CD4-positive, CD25-positive, alpha-beta regulatory T cell (primary cell): ENCODE results near the gene SF3A1. TPM values are rescaled to one million over a fixed set of nuclear protein-coding genes. Genes with fewer than 3 reads are reported as not detected.

Source experiments
- ATAC-seq, 2 donors: fragments of 150-1000 bp; cut with Tn5 transposase; one replicate each; pipeline ENCODE4 v1.10.0; 2021; ENCODE audit warnings: low read depth in 2 of 2, moderate number of reproducible peaks in 2 of 2, moderate library complexity in 1 of 2
- DNase-seq, 3 donors: peaks; one replicate each; pipeline versions ENCODE4 v3.0.0 to v3.0.0-alpha.2; 2012 to 2022; ENCODE audit warnings: mixed read lengths in 1 of 3
- H3K27ac ChIP-seq: one replicate; pipeline ENCODE4 v1.7.0; 2013; ENCODE audit warnings: mild to moderate bottlenecking, low read length; ENCODE audit not compliant: insufficient read depth, poor library complexity, severe bottlenecking
- H3K27me3 ChIP-seq: one replicate; pipeline ENCODE4 v1.7.0; 2013; ENCODE audit warnings: low read length; ENCODE audit not compliant: control insufficient read depth, insufficient read depth
- H3K36me3 ChIP-seq: one replicate; pipeline ENCODE4 v1.7.0; 2013; ENCODE audit warnings: mild to moderate bottlenecking, low read length, moderate library complexity; ENCODE audit not compliant: control insufficient read depth, insufficient read depth
- H3K4me1 ChIP-seq: 2 replicates; pipeline ENCODE4 v1.7.0; 2013; ENCODE audit warnings: mild to moderate bottlenecking, low read length; ENCODE audit not compliant: insufficient read depth, control insufficient read depth, poor library complexity, severe bottlenecking
- H3K4me3 ChIP-seq: one replicate; pipeline ENCODE4 v1.7.0; 2013; ENCODE audit warnings: low read depth, mild to moderate bottlenecking, low read length, moderate library complexity
- H3K9me3 ChIP-seq, 2 experiments: 1 replicate in 1 of 2; 2 replicates in 1 of 2; pipeline ENCODE4 v1.7.0; 2013; ENCODE audit warnings: low read length in 2 of 2, mild to moderate bottlenecking in 1 of 2, moderate library complexity in 1 of 2; ENCODE audit not compliant: control insufficient read depth in 2 of 2
- H3K27ac Mint-ChIP-seq, 3 donors: one replicate each; pipeline ENCODE4 v1.8.0; 2020 to 2022; ENCODE audit warnings: mild to moderate bottlenecking in 3 of 3, mixed read lengths in 3 of 3, moderate library complexity in 2 of 3
- H3K27me3 Mint-ChIP-seq: one replicate; pipeline ENCODE4 v1.8.0; 2022; ENCODE audit warnings: mild to moderate bottlenecking, mixed read lengths
- H3K36me3 Mint-ChIP-seq: one replicate; pipeline ENCODE4 v1.8.0; 2020; ENCODE audit warnings: mixed read lengths
- H3K4me1 Mint-ChIP-seq, 4 donors: one replicate each; pipeline ENCODE4 v1.8.0; 2020 to 2022; ENCODE audit warnings: mixed read lengths in 4 of 4, mild to moderate bottlenecking in 1 of 4
- H3K4me3 Mint-ChIP-seq, 4 donors: one replicate each; pipeline ENCODE4 v1.8.0; 2020 to 2022; ENCODE audit warnings: mild to moderate bottlenecking in 4 of 4, mixed read lengths in 4 of 4, moderate library complexity in 3 of 4
- H3K9me3 Mint-ChIP-seq, 7 donors: one replicate each; pipeline ENCODE4 v1.8.0; 2020 to 2022; ENCODE audit warnings: mixed read lengths in 7 of 7, mild to moderate bottlenecking in 3 of 7, moderate library complexity in 2 of 7
- polyA plus RNA-seq, 4 donors: library from polyadenylated mRNA; unstranded; fragments of 300-500 nt; fragmentation: Illumina TruSeq; gene quantifications; one replicate each; pipeline ENCODE4 v1.2.3, GENCODE V29; 2021
- total RNA-seq: library from RNA; stranded (reverse); gene quantifications from one replicate; pipeline ENCODE4 v1.2.3, GENCODE V29; 2022

Gene SF3A1
- total and polyA plus RNA-seq, 5 donors from 2014 or later, result 66.6 to 389 (median 77.9) TPM

DNA sequence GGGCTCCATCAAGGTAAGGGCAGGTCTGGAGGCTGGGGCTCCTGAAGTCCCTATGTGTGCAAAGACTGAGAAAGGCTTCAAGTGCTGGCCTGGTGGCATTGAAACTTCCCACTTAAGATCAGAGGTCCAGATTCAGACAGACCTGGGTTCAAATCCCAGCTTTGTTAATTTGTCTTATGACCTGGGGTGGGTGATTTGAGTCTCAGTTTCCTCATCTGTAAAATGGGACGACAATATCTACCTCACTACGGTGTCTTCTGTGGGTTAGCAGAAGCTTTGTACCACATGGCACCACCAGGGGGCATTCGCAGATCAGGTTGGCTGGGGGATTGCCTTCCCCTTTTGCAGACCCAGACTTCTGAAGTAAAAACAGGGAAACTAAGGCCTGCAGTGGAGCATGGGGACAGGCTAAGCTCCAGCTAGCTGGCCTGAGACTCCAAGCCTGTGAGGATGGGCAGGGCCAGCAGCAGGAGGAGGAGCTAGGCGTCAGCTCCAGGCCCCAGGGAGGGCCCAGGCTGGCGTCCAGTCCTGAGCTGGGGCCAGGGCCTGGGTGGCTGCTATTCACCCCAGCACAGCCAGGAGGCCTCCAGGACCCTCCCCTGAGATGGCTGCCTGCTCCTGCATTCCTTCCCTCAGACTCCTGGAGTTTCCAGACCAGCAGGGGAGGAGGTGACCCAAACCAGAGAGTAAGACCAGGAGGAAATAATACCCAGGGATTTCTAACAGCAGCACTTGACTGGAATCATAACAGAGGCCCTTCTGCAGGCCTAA is 68.9 kb downstream of the SF3A1 start:
- H3K27ac ChIP-seq, result peak overlapping the region; percentile 76
- H3K9me3 ChIP-seq, result no peaks in the 10 kb centered on the region
- H3K4me3 Mint-ChIP-seq, result peak overlapping the region; percentile 85 to 96 (median 92)

DNA sequence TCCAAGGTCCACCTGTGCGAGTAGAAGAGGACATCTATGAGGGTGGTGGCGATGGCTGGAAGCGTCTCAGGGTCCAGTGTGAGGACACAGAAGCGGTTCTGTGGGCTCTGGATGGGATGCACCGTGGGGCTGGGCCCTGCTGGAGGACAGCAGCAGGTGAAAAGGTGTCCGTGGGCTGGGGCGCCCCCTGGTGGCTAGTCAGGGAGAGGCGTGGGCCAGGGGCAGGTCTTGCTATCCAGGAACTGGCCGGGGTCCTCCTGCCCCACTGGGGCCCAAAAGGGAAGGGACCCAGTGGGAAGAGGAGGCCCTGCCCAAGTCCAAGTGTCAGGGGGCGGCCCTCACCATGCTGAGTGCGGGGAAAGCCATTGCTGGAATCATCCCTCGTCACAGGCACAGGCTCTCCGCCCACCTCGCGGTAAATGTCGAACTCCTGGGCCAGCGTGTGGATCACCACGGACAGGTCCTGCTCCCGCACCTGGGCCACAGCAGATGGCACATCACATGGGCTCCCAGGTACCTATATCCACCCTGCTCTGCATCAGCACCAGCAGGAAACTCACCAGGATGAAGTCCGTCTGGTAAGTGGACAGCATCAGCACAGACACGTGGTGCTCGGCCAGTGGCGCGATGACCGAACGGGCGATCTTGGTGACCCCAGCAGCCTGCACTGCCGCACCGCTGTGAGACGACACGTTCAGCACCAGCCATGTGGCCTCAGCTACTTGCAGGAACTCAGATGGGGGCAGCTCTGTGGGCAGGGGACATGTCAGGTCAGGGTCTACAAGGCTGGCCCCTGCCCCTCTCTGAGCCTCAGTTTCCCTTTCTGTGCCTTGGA is 69.7 kb downstream of the SF3A1 start:
- H3K27me3 ChIP-seq, result no peaks in the 10 kb centered on the region
- peak; percentile 78 to 83 (median 83) for DNase-seq
- Mint-ChIP-seq H3K4me3 (peak overlapping the region in 3 of 4 donors; percentile 4 to 96 (median 93)), H3K27ac (peak overlapping the region in 2 of 3 donors; percentile 38 to 93), H3K27me3 (no peaks in the 10 kb centered on the region), H3K4me1 (peaks cover 8 to 45% (median 19%) of the 10 kb centered on the region in 4 donors), H3K9me3 (no peaks in the 10 kb centered on the region), H3K36me3 (peaks cover 3% of the 10 kb centered on the region)
- no peak overlapping the region for H3K27ac ChIP-seq
- no peak overlapping the region for H3K4me3 ChIP-seq
- no peaks in the 10 kb centered on the region for H3K9me3 ChIP-seq
- peak; percentile 20 to 26 for ATAC-seq
- no peaks in the 10 kb centered on the region for H3K36me3 ChIP-seq
- H3K4me1 ChIP-seq, result peaks cover 49% of the 10 kb centered on the region

More for the DNA sequence above, 68.9 kb downstream of the SF3A1 start:
- peaks cover 8 to 44% (median 20%) of the 10 kb centered on the region in 4 donors for H3K4me1 Mint-ChIP-seq
- no peaks in the 10 kb centered on the region for H3K9me3 Mint-ChIP-seq
- H3K27me3 ChIP-seq, result no peaks in the 10 kb centered on the region
- peaks cover 7% of the 10 kb centered on the region for H3K36me3 ChIP-seq
- H3K4me1 ChIP-seq, result peaks cover 45% of the 10 kb centered on the region
- peak overlapping the region; percentile 59 for H3K4me3 ChIP-seq
- peak; percentile 45 to 48 for ATAC-seq
- peak overlapping the region; percentile 38 to 95 (median 88) for H3K27ac Mint-ChIP-seq
- DNase-seq, result peak; percentile 73 to 93 (median 87)
- peaks cover 4% of the 10 kb centered on the region for H3K36me3 Mint-ChIP-seq
- H3K27me3 Mint-ChIP-seq, result no peaks in the 10 kb centered on the region

DNA sequence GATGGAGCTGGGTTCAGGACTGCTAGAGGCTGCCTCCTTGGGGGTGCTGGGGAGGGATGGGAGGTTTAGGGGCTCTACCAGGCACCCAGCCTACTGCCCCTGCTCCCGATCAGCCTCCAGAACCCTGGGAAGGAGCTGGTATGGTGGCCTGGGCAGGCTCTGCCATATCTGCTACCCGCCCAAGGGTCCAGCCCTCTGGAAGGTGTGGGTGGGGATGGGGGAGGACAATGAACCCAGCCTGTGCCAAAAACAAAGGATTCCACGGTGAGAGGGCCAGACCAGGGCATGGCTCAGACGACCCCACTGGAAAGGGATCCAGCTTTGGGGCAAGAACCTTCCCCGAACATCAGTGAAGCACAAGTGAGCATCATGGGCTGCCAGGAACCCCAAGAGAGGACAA is 70.4 kb downstream of the SF3A1 start:
- H3K4me1 ChIP-seq, result peaks cover 45% of the 10 kb centered on the region
- Mint-ChIP-seq H3K9me3 (no peaks in the 10 kb centered on the region), H3K27me3 (no peaks in the 10 kb centered on the region), H3K4me3 (peak overlapping the region in 2 of 4 donors; percentile 41 to 96), H3K4me1 (peaks cover 8 to 40% (median 17%) of the 10 kb centered on the region in 4 donors), H3K27ac (peak overlapping the region in 1 of 3 donors; percentile 93), H3K36me3 (peaks cover 3% of the 10 kb centered on the region)
- ATAC-seq (no peak), DNase-seq (no peak)
- H3K9me3 ChIP-seq, result no peaks in the 10 kb centered on the region
- no peak overlapping the region for H3K27ac ChIP-seq
- no peak overlapping the region for H3K4me3 ChIP-seq
- no peaks in the 10 kb centered on the region for H3K36me3 ChIP-seq
- H3K27me3 ChIP-seq, result no peaks in the 10 kb centered on the region

DNA sequence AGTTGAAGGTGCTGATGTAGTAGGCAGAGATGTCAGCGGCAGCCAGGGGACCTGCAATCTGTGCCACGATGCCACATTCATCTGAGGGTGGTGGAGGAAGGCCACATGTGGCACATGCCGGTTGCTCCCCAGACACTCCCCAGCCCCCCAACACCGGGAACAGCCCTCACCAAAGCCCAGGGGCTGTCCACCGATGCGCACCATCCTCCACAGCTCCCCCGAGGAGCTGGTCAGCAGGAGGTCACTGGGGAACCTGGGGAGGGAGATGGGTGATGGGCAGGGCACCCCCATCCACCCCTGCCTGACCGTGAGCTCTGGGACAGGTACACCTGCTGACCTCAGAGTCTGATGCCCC is 70.9 kb downstream of the SF3A1 start:
- Mint-ChIP-seq H3K27me3 (no peaks in the 10 kb centered on the region), H3K27ac (no peak overlapping the region)
- peaks cover 44% of the 10 kb centered on the region for H3K4me1 ChIP-seq

DNA sequence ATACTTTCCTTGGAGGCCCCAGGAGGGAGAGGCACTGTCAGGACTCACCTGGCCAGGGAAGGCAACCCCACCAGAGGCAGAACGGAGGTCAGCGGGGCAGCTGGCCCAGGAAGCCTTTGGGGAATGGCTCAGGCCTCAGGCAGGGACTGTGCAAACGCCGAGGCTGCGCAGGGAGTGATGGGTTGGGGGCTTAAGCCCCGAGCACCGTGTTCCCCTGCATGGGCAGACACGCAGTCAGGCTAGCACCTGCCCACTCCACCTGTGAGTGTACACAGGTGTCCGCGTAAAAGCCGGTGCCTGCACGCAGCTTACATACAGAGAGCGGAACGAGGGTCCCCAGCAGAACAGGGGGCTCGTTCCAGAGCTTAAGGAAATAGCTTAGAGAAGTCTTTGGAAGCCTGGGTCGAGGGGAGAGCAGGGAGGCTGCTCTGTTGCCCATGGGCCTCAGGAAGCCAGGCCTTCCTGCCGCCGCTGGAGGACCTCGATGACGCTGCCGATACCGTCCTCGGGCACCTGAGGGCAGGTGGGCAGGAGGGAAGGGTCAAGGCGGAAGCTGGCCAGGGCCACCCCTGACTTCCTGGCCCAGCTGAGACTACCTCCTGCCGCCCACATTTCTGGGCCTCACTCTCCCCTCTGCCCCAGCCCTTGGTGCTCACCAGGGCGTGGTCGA is 71.4 kb downstream of the SF3A1 start:
- H3K27me3 Mint-ChIP-seq, result no peaks in the 10 kb centered on the region
- no peak for DNase-seq
- Histone ChIP-seq H3K4me1 (peaks cover 39% of the 10 kb centered on the region), H3K36me3 (no peaks in the 10 kb centered on the region), H3K4me3 (no peak overlapping the region), H3K9me3 (no peaks in the 10 kb centered on the region), H3K27ac (no peak overlapping the region), H3K27me3 (no peaks in the 10 kb centered on the region)
- peaks cover 3% of the 10 kb centered on the region for H3K36me3 Mint-ChIP-seq
- H3K27ac Mint-ChIP-seq, result no peak overlapping the region
- H3K4me1 Mint-ChIP-seq, result peaks cover 8 to 34% (median 16%) of the 10 kb centered on the region in 4 donors
- no peak for ATAC-seq
- peak overlapping the region in 1 of 4 donors; percentile 31 for H3K4me3 Mint-ChIP-seq
- no peaks in the 10 kb centered on the region for H3K9me3 Mint-ChIP-seq

More for the DNA sequence above, 70.9 kb downstream of the SF3A1 start:
- no peak overlapping the region for H3K27ac ChIP-seq
- H3K27me3 ChIP-seq, result no peaks in the 10 kb centered on the region
- DNase-seq (no peak), ATAC-seq (no peak)
- no peak overlapping the region for H3K4me3 ChIP-seq
- H3K9me3 ChIP-seq, result no peaks in the 10 kb centered on the region
- H3K4me1 Mint-ChIP-seq, result peaks cover 8 to 39% (median 17%) of the 10 kb centered on the region in 4 donors
- no peak overlapping the region for H3K4me3 Mint-ChIP-seq
- no peaks in the 10 kb centered on the region for H3K36me3 ChIP-seq
- no peaks in the 10 kb centered on the region for H3K9me3 Mint-ChIP-seq
- H3K36me3 Mint-ChIP-seq, result peaks cover 3% of the 10 kb centered on the region

DNA sequence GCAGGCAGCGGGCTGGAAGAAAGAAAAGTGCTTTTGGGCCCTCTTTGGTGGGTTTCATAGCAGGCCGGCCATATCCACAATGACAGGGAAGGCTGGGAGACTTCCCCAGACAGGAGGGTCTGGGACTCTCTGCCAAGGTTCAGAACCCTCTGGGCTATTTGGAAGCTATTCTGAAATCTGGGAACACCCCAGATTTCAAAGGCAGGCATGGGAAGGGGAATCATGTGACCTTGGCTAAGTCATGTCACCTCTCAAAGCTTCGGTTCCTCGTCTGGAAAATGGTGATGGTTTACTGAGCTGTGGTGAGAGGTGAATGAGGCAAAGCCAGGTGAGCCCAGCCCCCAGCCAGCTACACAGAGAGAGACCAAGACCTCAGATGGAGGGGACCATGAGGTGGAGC is 72.0 kb downstream of the SF3A1 start:
- Mint-ChIP-seq H3K4me3 (no peak overlapping the region), H3K36me3 (peaks cover 3% of the 10 kb centered on the region), H3K4me1 (peaks cover 8 to 29% (median 13%) of the 10 kb centered on the region in 4 donors), H3K27me3 (no peaks in the 10 kb centered on the region), H3K9me3 (no peaks in the 10 kb centered on the region), H3K27ac (peak overlapping the region in 1 of 3 donors; percentile 42)
- ATAC-seq, result no peak
- no peaks in the 10 kb centered on the region for H3K27me3 ChIP-seq
- no peaks in the 10 kb centered on the region for H3K9me3 ChIP-seq
- no peak overlapping the region for H3K4me3 ChIP-seq
- no peak for DNase-seq
- H3K27ac ChIP-seq, result no peak overlapping the region
- H3K4me1 ChIP-seq, result peaks cover 34% of the 10 kb centered on the region
- H3K36me3 ChIP-seq, result no peaks in the 10 kb centered on the region

DNA sequence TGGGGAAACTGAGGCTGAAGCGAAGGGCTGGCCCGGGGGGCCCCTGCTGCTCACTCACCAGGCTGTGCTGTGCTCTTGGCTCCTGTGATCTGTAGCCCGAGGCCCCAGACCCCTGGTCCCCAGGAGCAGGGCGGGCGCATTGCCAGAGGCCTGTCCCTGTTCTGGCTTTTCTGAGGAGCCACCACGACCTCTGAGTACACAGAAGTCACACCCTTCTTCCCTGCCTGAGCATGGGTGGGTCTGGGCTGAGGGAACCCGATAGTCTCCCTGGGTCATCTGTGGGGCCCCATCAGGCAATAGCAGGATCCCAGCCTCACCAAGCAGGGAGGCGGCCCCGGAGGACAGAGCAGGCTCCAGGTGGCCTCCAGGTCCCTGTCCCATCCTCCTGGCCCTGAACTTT is 72.5 kb downstream of the SF3A1 start:
- ATAC-seq, result no peak
- Mint-ChIP-seq H3K27ac (peak overlapping the region in 1 of 3 donors; percentile 42), H3K27me3 (no peaks in the 10 kb centered on the region), H3K4me3 (no peak overlapping the region), H3K4me1 (peaks cover 8 to 32% (median 13%) of the 10 kb centered on the region in 4 donors), H3K36me3 (peaks cover 3% of the 10 kb centered on the region), H3K9me3 (no peaks in the 10 kb centered on the region)
- Histone ChIP-seq H3K9me3 (no peaks in the 10 kb centered on the region), H3K4me1 (peaks cover 38% of the 10 kb centered on the region), H3K27me3 (no peaks in the 10 kb centered on the region), H3K36me3 (no peaks in the 10 kb centered on the region), H3K27ac (no peak overlapping the region), H3K4me3 (no peak overlapping the region)
- no peak for DNase-seq
